NCI-H2227 (cell line): Measurements from ENCODE around the gene CORO2B.

Experiments used
- DNase-seq: peaks from one replicate; lab custom pipeline; 2025; ENCODE audit not compliant: unreplicated experiment; lab: John Stamatoyannopoulos, UW

The CORO2B gene

DNA sequence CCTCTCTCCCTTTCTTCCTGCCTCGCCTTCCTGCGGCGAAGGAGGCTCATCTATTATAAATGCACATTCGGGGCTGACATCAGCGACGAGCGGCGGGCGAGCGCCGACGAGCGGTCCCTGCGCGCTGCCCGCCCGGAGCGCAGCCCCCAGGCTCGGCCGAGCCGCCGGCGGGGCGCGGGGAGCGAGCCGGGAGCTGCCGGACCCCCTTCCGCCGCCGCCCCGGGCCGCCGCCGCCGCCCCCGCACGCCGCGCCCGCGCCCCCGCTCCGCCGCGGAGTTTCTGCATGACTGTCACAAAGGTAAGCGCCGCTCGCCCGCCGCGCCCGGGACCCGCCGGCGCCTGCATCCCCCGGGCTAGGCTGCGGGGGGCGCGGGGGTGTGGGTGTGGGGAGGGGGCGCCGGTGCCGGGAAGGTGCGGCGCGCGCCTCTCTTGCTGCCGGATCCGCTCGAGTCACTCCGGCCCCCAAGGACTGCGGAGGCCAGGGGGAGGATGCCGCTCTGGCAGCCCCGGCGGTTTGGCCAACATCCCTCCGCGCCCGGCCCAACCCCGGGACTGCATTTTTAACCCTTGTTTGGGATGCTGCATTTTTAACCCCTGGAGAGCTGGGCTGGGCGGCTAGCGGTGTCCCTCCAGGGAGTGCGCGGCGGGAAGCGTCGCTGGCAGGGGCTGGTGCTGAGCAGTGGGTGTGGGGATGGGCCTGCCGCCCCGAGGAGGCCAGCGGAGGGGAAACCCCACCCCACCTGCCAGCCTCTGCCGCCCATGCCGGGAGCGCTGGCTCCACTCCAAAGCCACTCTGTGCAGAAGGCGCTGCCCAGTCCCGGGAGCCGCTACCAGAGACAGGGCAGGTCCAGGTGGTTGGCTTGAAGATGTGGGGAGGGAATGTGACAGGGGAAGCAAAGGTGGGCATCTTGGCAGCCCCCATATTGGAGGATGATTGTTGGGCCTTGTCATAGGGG lies at the start of gene CORO2B:
Gene CORO2B, plus strand, starts transcription at position 14 of the 956 bp plus-strand sequence. Its CDS starts 270 bp downstream, at position 284.
- peak; percentile 27 for DNase-seq

GRCh38 chr15:68531387-68532179 lies 47.2 kb upstream of the CORO2B start:
- DNase-seq: no peak

DNA sequence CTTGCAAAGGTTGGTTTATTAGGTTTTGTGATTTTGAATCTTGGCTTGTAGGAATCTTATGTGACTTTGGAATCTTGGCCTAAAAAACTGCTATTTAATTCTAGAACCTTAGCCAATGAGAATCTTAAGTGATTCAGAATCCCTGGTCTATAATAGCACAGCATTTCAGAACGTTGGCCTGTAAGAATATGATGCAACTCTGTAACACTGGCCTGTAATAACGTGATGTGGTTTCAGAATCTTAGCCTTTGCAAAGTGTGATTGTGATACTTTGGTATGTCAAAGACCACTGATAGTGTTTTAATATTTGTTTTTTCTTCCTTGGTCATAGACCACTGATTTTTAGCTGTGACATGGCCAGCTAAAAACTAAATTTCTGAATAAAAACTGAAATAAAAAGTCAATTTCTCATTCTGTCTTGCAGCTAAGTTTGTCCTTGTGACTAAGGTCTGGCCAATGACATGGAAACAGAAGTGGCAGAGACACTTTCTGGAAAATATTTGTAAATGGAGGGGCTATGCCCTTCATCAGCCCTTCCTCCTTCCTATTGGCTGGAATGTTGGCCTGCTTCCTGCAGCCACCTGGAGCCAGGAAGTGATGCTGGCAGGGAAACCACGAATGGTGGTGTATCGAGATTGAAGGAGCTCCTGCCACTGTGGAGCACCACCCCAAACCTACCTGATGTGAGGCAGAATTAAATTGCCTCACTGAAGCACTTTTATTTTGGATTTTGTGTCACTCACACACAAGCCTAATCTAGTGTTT lies 42.3 kb upstream of the CORO2B start:
- no peak for DNase-seq

GRCh38 chr15:68537097-68537496 lies 41.7 kb upstream of the CORO2B start:
- DNase-seq: no peak

DNA sequence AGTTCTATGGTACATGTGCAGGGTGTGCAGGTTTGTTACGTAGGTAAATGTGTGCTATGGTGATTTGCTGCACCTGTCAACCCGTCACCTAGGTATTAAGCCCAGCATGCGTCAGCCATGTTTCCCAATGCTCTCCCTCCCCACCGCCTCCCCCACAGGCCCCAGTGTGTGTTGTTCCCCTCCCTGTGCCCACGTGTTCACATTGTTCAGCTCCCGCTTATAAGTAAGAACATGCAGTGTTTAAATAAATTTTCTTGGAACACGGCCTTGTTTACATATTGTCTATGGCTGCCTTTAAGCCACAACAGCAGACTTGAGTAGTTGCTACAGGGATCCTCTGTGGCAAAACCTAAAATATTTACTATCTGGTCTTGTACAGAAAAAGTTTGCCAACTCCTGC lies 41.3 kb upstream of the CORO2B start:
- DNase-seq: no peak

GRCh38 chr15:68538311-68538710 lies 40.5 kb upstream of the CORO2B start:
- DNase-seq: no peak

DNA sequence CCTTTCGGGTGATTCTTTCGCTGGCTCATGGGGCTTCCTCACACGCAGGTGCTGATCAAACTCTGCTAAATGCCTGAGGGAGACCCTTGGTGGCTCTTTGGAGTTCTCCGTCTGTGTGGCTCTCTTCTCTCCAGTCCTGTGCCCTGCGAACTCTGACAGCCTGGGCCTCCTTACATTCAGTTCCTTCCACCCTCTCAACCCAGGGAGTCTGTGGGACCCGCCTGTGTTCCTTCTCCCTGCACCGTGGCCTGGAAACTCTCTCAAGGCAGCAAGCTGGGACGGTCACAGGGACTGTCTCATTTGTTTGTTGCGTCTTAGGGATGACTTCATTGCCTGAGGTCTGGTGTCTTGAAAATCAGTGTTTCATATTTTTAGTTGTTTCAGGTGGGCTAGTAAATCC lies 37.0 kb upstream of the CORO2B start:
- no peak for DNase-seq

DNA sequence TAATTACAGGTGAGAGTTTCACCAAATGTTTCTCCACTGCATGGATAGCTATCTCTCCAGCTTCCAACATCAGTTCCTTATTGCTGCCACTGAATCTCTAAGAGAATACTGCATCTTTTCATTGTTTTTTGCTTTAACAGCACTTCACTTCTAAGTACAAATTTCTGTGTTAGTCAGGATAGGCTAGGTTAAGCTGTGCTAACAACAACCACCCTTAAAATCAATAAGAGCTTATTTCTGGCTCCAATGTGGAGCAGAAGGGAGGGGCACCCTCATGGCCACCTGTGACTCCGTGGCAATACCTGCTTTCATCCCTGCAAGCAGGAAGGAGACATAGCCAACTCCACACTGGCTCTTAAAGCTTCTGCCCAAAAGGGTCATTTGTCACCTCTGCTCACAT lies 36.4 kb upstream of the CORO2B start:
- no peak for DNase-seq

GRCh38 chr15:68542771-68543164 lies 36.0 kb upstream of the CORO2B start:
- DNase-seq: no peak

DNA sequence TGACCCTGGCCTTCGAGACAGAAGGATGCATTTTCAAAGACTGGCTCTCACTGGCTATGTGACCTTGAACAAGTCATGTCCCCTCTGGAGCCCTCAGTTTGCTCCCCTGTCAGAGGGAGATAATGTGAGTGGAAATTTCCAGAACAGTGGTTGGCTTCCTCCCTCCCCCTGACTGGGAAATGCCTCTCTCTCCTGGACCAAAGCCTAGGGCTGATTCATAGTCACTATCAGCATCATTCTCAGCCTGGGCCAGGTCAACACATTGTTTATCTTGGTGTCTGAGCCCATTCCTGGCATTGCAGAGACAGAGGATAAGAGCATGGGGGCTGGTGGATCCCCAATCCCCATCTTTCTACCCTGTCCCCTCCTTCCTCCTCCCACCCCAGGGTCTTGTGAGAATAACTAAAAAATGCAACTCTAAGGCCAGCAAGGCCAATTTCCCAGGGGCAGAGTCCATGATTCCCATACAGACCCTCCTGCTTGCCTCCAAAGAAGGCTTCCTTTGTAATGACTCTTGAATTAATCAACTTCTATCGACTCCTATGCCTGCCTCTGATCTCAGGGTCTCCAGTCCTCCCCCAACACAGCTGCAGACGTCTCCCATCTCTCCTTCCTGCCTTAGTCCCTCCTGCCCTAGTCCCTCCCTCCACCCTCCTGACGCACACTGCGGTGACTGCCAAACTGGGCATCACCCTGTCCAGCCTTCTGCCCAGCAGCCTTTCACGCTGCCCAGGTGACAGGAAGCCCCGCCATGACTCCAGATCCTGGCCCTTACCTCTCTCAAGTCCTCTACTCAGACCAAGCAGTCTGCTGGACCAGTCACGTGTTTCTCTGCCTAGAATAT lies 35.4 kb upstream of the CORO2B start:
- no peak for DNase-seq

DNA sequence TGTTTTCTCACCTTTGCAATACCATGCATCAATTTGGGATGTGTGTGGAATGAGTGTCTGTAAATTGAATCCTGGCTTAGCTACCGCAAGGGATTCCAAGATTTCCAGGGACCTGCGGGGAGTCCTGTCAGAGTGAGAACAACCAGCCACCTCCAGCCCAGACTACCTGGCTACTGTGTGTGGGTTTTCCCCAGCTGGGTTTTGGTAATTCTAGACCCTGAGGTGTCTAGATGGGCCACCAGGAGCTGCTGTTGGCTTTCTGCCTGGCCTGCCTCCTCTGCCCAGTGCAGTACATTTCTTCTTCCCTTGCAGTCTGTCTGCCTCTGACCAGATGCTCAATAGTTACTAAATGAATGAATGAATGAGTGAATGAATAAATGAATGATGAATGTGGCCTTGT lies 32.5 kb upstream of the CORO2B start:
- no peak for DNase-seq

DNA sequence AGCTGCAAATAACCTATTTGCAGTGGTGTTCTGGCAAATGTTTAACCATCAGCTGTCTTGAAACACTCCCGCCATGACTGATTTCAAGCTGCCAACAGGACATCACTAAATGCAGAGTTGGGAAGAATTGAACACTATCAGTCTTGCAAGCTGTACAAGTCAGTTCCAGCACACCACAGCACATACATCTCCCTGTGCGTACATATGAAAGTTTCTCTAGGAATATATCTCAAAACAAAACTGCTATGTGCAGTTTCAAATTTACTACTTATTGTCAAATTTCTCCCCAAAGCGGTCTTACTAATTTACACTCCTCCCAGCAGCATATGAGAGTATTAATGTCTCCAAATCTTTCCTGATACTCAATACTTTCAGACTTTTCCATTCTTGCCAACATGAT lies 30.4 kb upstream of the CORO2B start:
- DNase-seq: no peak

DNA sequence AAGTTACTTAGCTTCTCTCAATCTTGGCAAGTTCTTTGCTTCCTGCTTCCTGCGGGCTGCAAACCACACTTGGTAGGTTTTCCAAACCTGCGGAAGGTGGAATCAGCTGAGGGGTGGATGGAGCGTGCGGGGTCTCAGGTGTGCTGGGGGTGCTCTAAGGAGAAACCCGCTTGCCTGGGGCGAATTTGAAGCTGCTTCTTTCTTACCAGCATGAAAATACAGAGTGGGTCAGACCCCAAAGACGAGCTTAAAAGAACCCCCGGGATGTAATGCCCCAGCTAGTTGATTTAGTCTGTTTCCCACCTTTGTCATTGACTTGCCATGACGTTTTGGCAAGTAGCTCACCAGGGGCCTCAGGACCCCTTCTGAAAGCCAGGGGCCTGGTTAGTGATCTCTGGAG lies 28.8 kb upstream of the CORO2B start:
- no peak for DNase-seq

DNA sequence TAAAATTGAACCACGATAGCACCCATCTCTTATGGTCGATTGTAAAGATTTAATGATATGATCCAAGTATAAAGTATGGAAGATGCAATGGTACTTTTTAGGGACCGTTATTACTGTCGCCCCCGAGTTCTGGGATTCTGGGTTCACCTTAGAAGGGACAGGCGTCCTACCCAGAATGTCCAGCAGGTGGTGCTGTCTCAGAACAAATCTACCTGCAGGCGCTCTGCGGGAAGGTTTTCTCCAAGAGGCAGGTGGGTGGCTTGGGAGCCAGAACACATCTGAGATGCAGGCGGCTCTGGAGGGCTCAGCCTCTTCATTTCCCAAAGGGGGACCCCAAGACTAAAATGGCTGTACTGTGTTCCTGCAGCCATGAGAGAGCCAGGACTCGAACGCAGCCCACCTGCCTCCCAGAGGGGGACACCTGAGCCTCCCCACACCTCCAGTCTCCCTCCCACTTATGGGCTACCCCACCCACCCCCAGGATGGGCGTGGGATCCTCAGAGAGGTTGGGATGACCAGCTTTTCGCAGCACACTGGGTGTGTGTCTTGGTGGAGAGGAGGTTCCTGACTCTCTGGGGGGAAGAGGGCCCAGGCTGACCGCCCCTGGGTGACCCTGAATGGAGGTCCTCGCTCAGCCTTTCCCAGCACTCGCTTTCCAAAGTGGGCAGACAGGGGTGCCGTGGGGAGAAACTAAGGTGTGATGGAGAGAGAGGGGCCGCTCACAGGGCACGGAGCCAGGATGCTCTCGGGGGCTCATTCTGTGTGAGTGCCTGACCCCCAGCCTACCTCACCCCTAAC lies 28.1 kb upstream of the CORO2B start:
- peak; percentile 63 for DNase-seq

DNA sequence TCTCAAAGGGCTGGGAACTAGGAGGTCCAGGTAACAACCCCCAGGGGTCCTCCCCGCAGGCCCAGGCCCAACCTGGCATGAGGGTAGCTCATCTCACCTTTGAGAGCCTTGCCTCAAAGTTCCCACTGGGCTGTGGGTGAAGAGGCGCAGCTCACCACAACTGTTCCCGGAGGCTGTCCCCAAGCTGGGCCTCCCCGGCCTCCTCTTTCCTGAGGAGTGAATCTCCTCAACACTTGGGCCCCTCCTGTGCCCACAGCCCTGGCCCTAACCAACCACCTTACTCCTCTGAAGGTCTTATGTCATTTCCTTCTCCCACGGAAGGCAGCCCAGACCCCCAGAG lies 27.5 kb upstream of the CORO2B start:
- DNase-seq: no peak

DNA sequence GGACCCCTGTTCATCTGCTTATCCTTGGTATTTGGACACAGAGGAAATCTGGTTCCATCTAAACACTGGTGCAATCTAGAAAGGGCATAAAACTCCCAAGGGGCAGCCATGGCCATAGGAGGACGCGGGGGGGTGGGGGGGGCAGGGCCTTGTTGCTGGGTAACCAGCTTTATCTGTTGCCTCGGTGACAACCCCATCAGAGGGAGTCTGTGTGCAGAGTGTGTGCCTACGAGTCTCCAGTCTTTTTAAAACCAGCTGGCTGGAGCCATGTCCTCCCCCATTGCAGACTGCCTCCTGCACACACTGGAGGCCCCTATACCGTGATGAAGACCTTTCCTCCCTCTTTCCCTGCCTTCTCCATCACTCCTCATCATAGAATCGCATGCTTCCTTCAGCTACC lies 26.4 kb upstream of the CORO2B start:
- no peak for DNase-seq

GRCh38 chr15:68552773-68553172 lies 26.0 kb upstream of the CORO2B start:
- no peak for DNase-seq

DNA sequence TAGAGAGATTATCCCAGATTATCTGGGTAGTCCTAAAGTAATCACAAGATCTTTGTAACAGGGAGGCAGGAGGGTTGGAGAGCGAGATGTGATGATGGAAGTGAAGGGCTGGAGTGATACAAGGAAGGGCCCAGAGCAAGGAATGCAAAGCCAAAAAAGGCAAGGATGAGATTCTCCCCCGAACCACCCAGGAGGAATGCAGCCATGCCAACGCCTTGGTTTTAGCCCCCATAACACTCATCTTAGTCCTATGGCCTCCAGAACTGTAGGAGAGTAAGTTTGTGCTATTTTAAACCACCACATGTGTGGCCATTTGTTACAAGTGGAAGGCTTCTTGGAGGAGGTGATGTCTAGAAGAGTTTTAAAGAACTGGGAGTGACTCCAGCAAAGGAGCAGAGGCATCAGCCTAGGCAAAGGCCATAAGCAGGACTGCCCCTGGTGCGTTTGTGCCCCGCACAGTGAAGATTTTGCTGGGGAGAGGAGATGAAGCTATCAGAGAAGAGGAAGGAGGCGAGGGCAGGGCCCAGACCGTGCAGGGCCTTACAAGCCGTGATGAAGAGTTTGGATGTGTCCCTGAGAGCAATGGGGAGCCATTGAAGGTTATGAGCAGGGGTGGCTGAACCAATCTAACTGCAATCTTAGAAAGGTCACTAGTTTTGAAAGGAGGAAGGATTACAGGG lies 25.3 kb upstream of the CORO2B start:
- no peak for DNase-seq
